PC-9 (cell line): ENCODE measurements around the gene MSI2.

Experiments used
- CTCF ChIP-seq: fragments of 200-600 bp; sonication (generic); conservative IDR thresholded peaks from 2 replicates; pipeline ENCODE4 v1.6.1; 2017; ENCODE audit warnings: mixed run types, antibody characterized with exemption, mild to moderate bottlenecking, moderate library complexity
- EZH2 ChIP-seq: fragments of 200-600 bp; sonication (generic); IDR thresholded peaks from 2 replicates; pipeline ENCODE4 v1.8.0; 2017; ENCODE audit warnings: antibody characterized with exemption, low read depth

GRCh38 chr17:57552114-57552624 lies 295.8 kb downstream of the MSI2 start:
- TF ChIP-seq CTCF (0 out of 2 replicates have a peak, but pooled peaks have one; percentile 33), EZH2 (no peak)
